K562 (cell line): ENCODE data around the gene PRELID1. TPM values are rescaled to one million over a fixed set of nuclear protein-coding genes. Genes with fewer than 3 reads are reported as not detected.

Experiments used
- MXI1 ChIP-seq: IDR thresholded peaks from 2 replicates; pipeline ENCODE4 v1.6.1; 2011; ENCODE audit warnings: low read depth, mild to moderate bottlenecking, improper control_type of control experiment, low read length
- MYBL2 ChIP-seq, 2 experiments: fragments of 450-650 bp in 1 of 2; sonication (generic) in 1 of 2; formaldehyde crosslinking in 1 of 2; IDR thresholded peaks; 2 replicates each; pipeline versions ENCODE4 v1.6.1 to v1.8.1; 2017 to 2022; ENCODE audit warnings: borderline replicate concordance in 1 of 2, inconsistent platforms in 1 of 2, low read depth in 1 of 2, mild to moderate bottlenecking in 1 of 2, missing genetic modification reagents in 1 of 2, moderate library complexity in 1 of 2
- RAD51 ChIP-seq: fragments of 450-650 bp; IDR thresholded peaks from 2 replicates; pipeline ENCODE4 v1.7.1; 2016; ENCODE audit warnings: low read depth, mild to moderate bottlenecking, borderline replicate concordance
- ZNF589 ChIP-seq: fragments of 200-800 bp; sonication (Bioruptor generic); IDR thresholded peaks from 2 replicates; pipeline ENCODE4 v1.6.1; 2016; ENCODE audit warnings: low read depth, missing genetic modification characterization, missing compliant biosample characterization
- polyA plus RNA-seq, 8 experiments: library from polyadenylated mRNA; depleted of rRNA in 4 of 8; stranded (reverse) in 5 of 8; unstranded in 3 of 8; fragments of >200 nt; fragmentation: Nextera tagmentation in 2 of 8; fragmentation: Illumina TruSeq in 1 of 8; extraction: Ambion mirVana in 2 of 8; extraction: Trizol in 1 of 8; gene quantifications; 2 replicates each; pipeline versions ENCODE4 v1.2.1 to v1.2.3, GENCODE V29; 2011 to 2014; ENCODE audit warnings: inconsistent platforms in 1 of 8, missing spikeins in 1 of 8
- total RNA-seq, 7 experiments: library from RNA; depleted of rRNA in 6 of 7; stranded (reverse); fragments of >200 nt in 6 of 7; fragmentation: Illumina TruSeq in 2 of 7; extraction: Trizol in 2 of 7; gene quantifications; 2 replicates each; pipeline versions ENCODE4 v1.2.1 to v1.2.3, GENCODE V29; 2011 to 2021; ENCODE audit warnings: low replicate concordance in 1 of 7
- TF ChIP-seq, protein P1 (sequence below): fragments of 450-650 bp; IDR thresholded peaks from 2 replicates; pipeline ENCODE4 v1.6.1; 2016; ENCODE audit warnings: mild to moderate bottlenecking, moderate library complexity
- TF ChIP-seq, protein P2 (sequence below): IDR thresholded peaks from 3 replicates; pipeline ENCODE4 v1.6.1; 2011; ENCODE audit warnings: borderline replicate concordance, mild to moderate bottlenecking; ENCODE audit not compliant: insufficient read length, insufficient read depth

The PRELID1 gene
- total and polyA plus RNA-seq, 9 of the 15 experiments (the other 6 are each of a cell fraction or from before 2014, with no cell fraction given): 40.1 to 484 (median 340) TPM

DNA sequence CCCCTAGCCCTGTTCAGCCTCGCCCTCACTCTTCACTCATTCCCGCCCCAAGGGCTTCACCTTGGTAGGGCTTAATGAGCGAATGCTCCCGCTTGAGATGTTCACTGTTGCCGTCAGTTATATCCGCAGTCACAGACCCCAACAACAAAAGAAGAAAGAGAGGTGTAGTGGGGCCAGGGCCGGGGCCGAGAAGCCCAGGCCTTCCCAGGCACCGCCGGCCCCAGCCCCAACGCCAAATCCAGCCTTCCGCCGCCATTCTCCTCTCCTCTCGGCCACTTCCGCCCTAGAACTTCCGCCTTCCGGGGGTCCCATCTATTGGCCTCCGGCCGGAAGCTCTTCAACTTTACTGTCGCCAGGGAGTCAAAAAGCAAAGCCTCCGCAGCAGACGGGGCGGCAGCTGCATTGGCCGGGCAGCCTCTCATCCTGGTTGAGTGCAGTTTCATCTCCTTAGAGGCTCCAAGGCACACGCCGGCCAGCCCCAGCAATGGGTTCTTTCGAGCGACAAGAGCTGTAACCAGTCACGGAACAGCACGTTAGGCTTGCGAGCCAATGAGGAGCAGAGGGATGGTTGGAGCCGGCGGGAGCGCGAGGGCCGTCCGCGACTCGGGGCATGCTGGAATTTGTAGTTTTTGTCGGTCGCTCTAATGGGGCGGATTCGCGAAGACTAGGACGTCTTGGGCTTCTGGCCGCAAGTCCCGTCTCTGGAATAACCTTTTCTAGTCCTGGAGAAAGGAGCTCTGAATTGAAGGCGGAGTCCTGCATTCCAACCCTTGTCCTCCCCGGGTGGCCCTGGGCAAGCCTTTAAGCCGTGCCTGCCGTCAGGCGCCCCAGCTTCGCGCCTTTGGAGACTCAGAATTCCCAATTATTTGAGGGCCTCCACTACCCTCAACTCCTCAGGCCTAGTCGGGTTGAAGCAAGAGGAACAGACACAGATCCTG lies 48.1 kb downstream of the PRELID1 start, which contains the start of gene LMAN2 (continued):
- TF ChIP-seq, protein P1, sequence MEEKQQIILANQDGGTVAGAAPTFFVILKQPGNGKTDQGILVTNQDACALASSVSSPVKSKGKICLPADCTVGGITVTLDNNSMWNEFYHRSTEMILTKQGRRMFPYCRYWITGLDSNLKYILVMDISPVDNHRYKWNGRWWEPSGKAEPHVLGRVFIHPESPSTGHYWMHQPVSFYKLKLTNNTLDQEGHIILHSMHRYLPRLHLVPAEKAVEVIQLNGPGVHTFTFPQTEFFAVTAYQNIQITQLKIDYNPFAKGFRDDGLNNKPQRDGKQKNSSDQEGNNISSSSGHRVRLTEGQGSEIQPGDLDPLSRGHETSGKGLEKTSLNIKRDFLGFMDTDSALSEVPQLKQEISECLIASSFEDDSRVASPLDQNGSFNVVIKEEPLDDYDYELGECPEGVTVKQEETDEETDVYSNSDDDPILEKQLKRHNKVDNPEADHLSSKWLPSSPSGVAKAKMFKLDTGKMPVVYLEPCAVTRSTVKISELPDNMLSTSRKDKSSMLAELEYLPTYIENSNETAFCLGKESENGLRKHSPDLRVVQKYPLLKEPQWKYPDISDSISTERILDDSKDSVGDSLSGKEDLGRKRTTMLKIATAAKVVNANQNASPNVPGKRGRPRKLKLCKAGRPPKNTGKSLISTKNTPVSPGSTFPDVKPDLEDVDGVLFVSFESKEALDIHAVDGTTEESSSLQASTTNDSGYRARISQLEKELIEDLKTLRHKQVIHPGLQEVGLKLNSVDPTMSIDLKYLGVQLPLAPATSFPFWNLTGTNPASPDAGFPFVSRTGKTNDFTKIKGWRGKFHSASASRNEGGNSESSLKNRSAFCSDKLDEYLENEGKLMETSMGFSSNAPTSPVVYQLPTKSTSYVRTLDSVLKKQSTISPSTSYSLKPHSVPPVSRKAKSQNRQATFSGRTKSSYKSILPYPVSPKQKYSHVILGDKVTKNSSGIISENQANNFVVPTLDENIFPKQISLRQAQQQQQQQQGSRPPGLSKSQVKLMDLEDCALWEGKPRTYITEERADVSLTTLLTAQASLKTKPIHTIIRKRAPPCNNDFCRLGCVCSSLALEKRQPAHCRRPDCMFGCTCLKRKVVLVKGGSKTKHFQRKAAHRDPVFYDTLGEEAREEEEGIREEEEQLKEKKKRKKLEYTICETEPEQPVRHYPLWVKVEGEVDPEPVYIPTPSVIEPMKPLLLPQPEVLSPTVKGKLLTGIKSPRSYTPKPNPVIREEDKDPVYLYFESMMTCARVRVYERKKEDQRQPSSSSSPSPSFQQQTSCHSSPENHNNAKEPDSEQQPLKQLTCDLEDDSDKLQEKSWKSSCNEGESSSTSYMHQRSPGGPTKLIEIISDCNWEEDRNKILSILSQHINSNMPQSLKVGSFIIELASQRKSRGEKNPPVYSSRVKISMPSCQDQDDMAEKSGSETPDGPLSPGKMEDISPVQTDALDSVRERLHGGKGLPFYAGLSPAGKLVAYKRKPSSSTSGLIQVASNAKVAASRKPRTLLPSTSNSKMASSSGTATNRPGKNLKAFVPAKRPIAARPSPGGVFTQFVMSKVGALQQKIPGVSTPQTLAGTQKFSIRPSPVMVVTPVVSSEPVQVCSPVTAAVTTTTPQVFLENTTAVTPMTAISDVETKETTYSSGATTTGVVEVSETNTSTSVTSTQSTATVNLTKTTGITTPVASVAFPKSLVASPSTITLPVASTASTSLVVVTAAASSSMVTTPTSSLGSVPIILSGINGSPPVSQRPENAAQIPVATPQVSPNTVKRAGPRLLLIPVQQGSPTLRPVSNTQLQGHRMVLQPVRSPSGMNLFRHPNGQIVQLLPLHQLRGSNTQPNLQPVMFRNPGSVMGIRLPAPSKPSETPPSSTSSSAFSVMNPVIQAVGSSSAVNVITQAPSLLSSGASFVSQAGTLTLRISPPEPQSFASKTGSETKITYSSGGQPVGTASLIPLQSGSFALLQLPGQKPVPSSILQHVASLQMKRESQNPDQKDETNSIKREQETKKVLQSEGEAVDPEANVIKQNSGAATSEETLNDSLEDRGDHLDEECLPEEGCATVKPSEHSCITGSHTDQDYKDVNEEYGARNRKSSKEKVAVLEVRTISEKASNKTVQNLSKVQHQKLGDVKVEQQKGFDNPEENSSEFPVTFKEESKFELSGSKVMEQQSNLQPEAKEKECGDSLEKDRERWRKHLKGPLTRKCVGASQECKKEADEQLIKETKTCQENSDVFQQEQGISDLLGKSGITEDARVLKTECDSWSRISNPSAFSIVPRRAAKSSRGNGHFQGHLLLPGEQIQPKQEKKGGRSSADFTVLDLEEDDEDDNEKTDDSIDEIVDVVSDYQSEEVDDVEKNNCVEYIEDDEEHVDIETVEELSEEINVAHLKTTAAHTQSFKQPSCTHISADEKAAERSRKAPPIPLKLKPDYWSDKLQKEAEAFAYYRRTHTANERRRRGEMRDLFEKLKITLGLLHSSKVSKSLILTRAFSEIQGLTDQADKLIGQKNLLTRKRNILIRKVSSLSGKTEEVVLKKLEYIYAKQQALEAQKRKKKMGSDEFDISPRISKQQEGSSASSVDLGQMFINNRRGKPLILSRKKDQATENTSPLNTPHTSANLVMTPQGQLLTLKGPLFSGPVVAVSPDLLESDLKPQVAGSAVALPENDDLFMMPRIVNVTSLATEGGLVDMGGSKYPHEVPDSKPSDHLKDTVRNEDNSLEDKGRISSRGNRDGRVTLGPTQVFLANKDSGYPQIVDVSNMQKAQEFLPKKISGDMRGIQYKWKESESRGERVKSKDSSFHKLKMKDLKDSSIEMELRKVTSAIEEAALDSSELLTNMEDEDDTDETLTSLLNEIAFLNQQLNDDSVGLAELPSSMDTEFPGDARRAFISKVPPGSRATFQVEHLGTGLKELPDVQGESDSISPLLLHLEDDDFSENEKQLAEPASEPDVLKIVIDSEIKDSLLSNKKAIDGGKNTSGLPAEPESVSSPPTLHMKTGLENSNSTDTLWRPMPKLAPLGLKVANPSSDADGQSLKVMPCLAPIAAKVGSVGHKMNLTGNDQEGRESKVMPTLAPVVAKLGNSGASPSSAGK: peak; percentile 53
- TF ChIP-seq RAD51: no peak
- TF ChIP-seq MXI1: no peak
- TF ChIP-seq MYBL2 (IDR thresholded peaks at IDR 0.05; ENCODE audit: low read depth): no peak; the same call in 1 of the 2 replicates
- no peak for TF ChIP-seq MYBL2 (CRISPR knock-in tag; IDR thresholded peaks at IDR 0.05; ENCODE audit: borderline replicate concordance)
- no peak for TF ChIP-seq ZNF589 (CRISPR knock-in tag)
- TF ChIP-seq, protein P2, sequence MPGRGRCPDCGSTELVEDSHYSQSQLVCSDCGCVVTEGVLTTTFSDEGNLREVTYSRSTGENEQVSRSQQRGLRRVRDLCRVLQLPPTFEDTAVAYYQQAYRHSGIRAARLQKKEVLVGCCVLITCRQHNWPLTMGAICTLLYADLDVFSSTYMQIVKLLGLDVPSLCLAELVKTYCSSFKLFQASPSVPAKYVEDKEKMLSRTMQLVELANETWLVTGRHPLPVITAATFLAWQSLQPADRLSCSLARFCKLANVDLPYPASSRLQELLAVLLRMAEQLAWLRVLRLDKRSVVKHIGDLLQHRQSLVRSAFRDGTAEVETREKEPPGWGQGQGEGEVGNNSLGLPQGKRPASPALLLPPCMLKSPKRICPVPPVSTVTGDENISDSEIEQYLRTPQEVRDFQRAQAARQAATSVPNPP: no peak
